HEK293T (cell line): ENCODE data around the gene FADS1.

ENCODE experiments used
- CTCF ChIA-PET: fragments of 350-600 bp; formaldehyde crosslinking; extraction: SDS; loops from one replicate; lab custom pipeline; 2021; ENCODE audit warnings: antibody characterized with exemption, inconsistent platforms; lab: Yijun Ruan, JAX
- POLR2A ChIA-PET: fragments of 350-600 bp; formaldehyde crosslinking; extraction: SDS; loops from one replicate; lab custom pipeline; 2020; ENCODE audit warnings: antibody characterized with exemption, inconsistent platforms; lab: Yijun Ruan, JAX
- DNase-seq: peaks from one replicate; pipeline ENCODE4 v3.0.0; 2012; ENCODE audit warnings: mixed read lengths; ENCODE audit errors: extremely low spot score
- ARNT ChIP-seq: fragments of 450-650 bp; IDR thresholded peaks from 2 replicates; pipeline ENCODE4 v1.6.1; 2017; ENCODE audit warnings: mild to moderate bottlenecking
- BHLHE40 ChIP-seq: fragments of 450-650 bp; IDR thresholded peaks from 2 replicates; pipeline ENCODE4 v1.6.1; 2016; ENCODE audit warnings: mild to moderate bottlenecking, moderate library complexity, borderline replicate concordance
- CTBP1 ChIP-seq: fragments of 450-650 bp; IDR thresholded peaks from 2 replicates; pipeline ENCODE4 v1.6.1; 2016; ENCODE audit warnings: borderline replicate concordance
- ELF4 ChIP-seq: fragments of 450-650 bp; IDR thresholded peaks from 2 replicates; pipeline ENCODE4 v1.6.1; 2017; ENCODE audit warnings: antibody characterized with exemption
- FOXA1 ChIP-seq: fragments of 450-650 bp; IDR thresholded peaks from 2 replicates; pipeline ENCODE4 v1.6.1; 2016; ENCODE audit warnings: mild to moderate bottlenecking
- FOXK2 ChIP-seq: fragments of 450-650 bp; IDR thresholded peaks from 2 replicates; pipeline ENCODE4 v1.6.1; 2016; ENCODE audit warnings: mild to moderate bottlenecking
- FOXM1 ChIP-seq: fragments of 450-650 bp; IDR thresholded peaks from 2 replicates; pipeline ENCODE4 v1.6.1; 2017; ENCODE audit warnings: mild to moderate bottlenecking, borderline replicate concordance
- HDGF ChIP-seq: fragments of 450-650 bp; IDR thresholded peaks from 2 replicates; pipeline ENCODE4 v1.6.1; 2017; ENCODE audit warnings: antibody characterized with exemption, borderline replicate concordance
- L3MBTL2 ChIP-seq: fragments of 450-650 bp; conservative IDR thresholded peaks from 2 replicates; pipeline ENCODE4 v1.6.1; 2016; ENCODE audit warnings: mild to moderate bottlenecking
- LEF1 ChIP-seq: fragments of 450-650 bp; IDR thresholded peaks from 2 replicates; pipeline ENCODE4 v1.6.1; 2017; ENCODE audit warnings: mild to moderate bottlenecking, borderline replicate concordance
- NFRKB ChIP-seq: fragments of 450-650 bp; IDR thresholded peaks from 2 replicates; pipeline ENCODE4 v1.6.1; 2016; ENCODE audit warnings: mild to moderate bottlenecking, moderate library complexity
- SP1 ChIP-seq: fragments of 450-650 bp; IDR thresholded peaks from 2 replicates; pipeline ENCODE4 v1.6.1; 2017
- SUZ12 ChIP-seq: fragments of 450-650 bp; IDR thresholded peaks from 2 replicates; pipeline ENCODE4 v1.6.1; 2016; ENCODE audit warnings: mild to moderate bottlenecking
- TARDBP ChIP-seq: fragments of 450-650 bp; IDR thresholded peaks from 2 replicates; pipeline ENCODE4 v1.6.1; 2016
- ZNF384 ChIP-seq: fragments of 450-650 bp; IDR thresholded peaks from 2 replicates; pipeline ENCODE4 v1.6.1; 2016
- TF ChIP-seq, protein P1 (sequence below): fragments of 450-650 bp; IDR thresholded peaks from 2 replicates; pipeline ENCODE4 v1.6.1; 2016

The FADS1 gene

DNA sequence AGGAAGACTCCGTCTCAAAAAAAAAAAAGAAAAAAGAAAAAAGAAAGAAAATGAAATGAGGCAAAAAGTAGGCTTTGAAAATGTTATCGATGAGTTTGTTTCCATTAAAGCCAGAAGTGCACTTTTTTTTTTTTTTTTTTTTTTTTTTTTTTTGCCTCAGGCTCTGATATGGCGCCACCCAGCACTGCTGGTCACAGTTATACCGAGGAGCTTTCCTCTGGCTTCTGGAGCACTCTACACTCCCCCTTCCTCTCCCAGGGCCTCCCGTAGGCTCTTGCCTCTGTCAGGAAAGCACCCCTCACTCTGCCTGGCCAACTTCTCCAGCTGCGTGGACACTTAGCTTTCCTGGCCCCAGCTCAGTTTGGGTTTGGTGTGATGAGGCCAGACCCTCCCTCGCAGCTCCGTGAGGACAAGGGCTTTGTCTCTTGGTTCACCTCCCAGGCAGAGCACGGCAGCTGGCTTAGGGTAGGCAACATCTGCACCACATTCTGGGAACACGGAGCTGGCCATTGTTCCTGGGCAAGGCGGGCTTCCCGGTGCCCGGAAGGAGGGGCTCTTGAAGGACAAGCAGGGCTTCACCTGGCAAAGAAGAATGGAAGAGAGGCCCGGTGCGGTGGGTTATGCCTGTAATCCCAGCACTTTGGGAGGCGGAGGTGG, 28.2 kb upstream of the FADS1 start:
- no peak for TF ChIP-seq SUZ12
- TF ChIP-seq ZNF384 = peak; percentile 59; the same call in 1 of the 2 replicates
- ChIA-PET POLR2A (no interaction called here), CTCF (no interaction called here)
- DNase-seq = no peak

GRCh38 chr11:61842528-61842820, 25.7 kb upstream of the FADS1 start:
- no peak for DNase-seq
- POLR2A ChIA-PET = no interaction called here
- CTCF ChIA-PET = no interaction called here
- TF ChIP-seq FOXK2 (no peak), BHLHE40 (no peak), FOXM1 (no peak), LEF1 (no peak), HDGF (no peak), ARNT (no peak), CTBP1 (no peak), ELF4 (no peak), SUZ12 (no peak), L3MBTL2 (no peak)
- TF ChIP-seq, protein P1, sequence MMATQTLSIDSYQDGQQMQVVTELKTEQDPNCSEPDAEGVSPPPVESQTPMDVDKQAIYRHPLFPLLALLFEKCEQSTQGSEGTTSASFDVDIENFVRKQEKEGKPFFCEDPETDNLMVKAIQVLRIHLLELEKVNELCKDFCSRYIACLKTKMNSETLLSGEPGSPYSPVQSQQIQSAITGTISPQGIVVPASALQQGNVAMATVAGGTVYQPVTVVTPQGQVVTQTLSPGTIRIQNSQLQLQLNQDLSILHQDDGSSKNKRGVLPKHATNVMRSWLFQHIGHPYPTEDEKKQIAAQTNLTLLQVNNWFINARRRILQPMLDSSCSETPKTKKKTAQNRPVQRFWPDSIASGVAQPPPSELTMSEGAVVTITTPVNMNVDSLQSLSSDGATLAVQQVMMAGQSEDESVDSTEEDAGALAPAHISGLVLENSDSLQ = no peak

GRCh38 chr11:61841636-61842527, 25.1 kb upstream of the FADS1 start:
- no peak for DNase-seq
- TF ChIP-seq FOXM1 = no peak
- POLR2A ChIA-PET = no interaction called here
- CTCF ChIA-PET = interaction anchor here (0.9 kb wide), 1 partner anchor 106 kb away, joined by 3 read pairs; no protein-coding TSS in a partner anchor

DNA sequence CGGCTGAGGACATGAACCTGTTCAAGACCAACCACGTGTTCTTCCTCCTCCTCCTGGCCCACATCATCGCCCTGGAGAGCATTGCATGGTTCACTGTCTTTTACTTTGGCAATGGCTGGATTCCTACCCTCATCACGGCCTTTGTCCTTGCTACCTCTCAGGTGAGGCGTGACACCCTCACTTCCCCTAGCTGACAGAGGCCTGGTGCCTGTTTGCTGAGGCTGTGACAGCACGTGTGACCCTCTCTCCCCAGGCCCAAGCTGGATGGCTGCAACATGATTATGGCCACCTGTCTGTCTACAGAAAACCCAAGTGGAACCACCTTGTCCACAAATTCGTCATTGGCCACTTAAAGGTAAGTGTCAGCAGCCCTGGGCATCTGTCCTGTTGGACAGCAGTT, 23.6 kb upstream of the FADS1 start:
- POLR2A ChIA-PET = no interaction called here
- TF ChIP-seq ARNT (no peak), LEF1 (no peak), ZNF384 (no peak), SP1 (no peak), SUZ12 (no peak), FOXK2 (no peak), CTBP1 (no peak), ELF4 (no peak), TARDBP (no peak), FOXM1 (no peak), HDGF (no peak)
- CTCF ChIA-PET = no interaction called here
- DNase-seq = no peak

DNA sequence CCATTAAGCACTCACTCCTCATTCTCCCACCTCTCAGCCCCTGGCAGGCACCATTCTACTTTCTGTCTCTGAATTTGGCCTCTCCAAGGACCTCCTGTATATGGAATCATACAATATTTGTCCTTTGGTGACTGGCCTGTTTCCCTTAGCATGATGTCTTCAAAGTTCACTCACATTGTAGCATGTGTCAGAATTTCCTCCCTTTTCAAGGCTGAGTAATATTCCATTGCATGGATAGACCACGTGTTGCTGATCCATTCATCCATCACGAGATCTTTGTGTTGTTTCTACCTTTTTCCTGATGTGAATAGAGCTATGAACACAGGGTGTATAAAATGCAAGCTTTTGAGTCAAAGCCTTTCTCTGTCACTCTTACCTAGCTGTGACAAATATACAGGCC, 22.9 kb upstream of the FADS1 start:
- ChIA-PET CTCF (no interaction called here), POLR2A (no interaction called here)
- TF ChIP-seq, protein P1 = no peak
- TF ChIP-seq LEF1 (no peak), SUZ12 (no peak), NFRKB (no peak), BHLHE40 (no peak), FOXM1 (no peak), ZNF384 (no peak), TARDBP (no peak), ARNT (no peak), HDGF (no peak), CTBP1 (no peak), SP1 (no peak), FOXK2 (no peak), FOXA1 (no peak)
- no peak for DNase-seq

DNA sequence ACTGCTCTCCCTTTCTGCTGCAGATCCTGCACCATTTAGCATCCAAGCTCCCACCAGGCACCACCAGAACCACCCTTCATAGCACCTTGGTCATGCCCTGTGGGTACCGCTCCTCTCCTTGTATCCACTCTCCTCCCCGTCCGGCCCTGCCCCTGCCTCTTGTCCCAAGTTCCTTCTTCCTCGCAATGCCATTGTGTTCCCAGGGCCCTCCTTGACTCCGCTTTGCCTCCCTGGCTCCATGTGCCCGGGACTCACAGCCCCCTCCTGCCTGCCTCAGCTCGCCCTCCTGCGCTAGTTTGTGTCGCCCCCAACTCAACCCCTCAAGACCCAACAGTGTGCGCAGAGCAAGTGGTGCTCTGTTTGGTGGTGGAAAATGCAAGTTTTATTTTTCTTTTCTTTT, 22.1 kb upstream of the FADS1 start:
- CTCF ChIA-PET = no interaction called here

More for the DNA sequence above, 22.1 kb upstream of the FADS1 start:
- no peak for DNase-seq
- POLR2A ChIA-PET = no interaction called here
- TF ChIP-seq ARNT (no peak), LEF1 (no peak), HDGF (no peak), CTBP1 (no peak), FOXK2 (no peak), SUZ12 (no peak), SP1 (no peak), TARDBP (no peak), L3MBTL2 (no peak), ELF4 (no peak), NFRKB (no peak), ZNF384 (no peak), FOXM1 (no peak), FOXA1 (no peak), BHLHE40 (no peak)
- TF ChIP-seq, protein P1 = no peak
